Activated T-helper 9 cell treated with anti-CD3 and anti-CD28 coated beads, Interleukin-2, amount 50 U/mL, for 16 hours (primary cell): Measurements from ENCODE around the gene NRF1.
A peak's percentile ranks its signal among the peaks of the same experiment; 100 is the strongest.
"Not testable (repeated sequence)": the region's sequence is repeated elsewhere in the genome, so short reads cannot be mapped to it uniquely, and the experiment has no call there.

Experiments
- DNase-seq: peaks from one replicate; pipeline ENCODE4 v3.0.0-alpha.2; 2020; ENCODE audit warnings: low read depth

Gene NRF1

DNA sequence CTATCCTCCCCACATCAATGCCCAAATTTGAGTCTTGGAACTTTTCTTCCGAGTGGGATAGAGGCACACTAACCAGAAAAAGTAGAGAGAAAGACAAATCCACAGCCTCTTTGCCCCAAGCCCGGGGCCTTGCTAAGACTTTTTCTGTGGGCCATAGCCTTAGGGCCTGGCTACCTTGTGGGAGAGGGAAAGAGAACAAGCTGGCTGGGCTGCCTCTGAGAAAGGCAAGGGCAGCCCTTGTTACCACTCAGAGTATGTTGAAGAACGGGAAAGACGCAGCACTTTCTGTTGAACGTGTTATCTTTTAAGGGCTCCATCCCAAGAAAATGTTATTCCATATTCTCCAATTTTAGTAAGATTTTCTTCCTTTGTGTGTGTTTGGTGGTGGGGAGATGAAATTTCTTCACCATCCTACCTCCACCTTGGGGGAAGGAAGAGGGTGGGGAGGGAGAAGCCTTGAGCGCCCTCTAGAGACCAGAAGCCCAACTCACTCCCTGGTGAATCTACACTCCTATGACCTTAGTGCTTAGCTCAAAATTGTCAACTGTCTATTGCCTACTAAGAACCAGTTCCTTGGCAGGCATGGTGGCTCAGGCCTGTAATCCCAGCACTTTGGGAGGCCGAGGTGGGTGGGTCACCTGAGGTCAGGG lies 3.9 kb upstream of the NRF1 start:
- DNase-seq: no peak

- DNase-seq: no peak
These were observed 1.9 kb upstream of the NRF1 start for GRCh38 chr7:129609666-129610065.

GRCh38 chr7:129610709-129611245 lies 743 bp upstream of the NRF1 start:
- DNase-seq: no peak

DNA sequence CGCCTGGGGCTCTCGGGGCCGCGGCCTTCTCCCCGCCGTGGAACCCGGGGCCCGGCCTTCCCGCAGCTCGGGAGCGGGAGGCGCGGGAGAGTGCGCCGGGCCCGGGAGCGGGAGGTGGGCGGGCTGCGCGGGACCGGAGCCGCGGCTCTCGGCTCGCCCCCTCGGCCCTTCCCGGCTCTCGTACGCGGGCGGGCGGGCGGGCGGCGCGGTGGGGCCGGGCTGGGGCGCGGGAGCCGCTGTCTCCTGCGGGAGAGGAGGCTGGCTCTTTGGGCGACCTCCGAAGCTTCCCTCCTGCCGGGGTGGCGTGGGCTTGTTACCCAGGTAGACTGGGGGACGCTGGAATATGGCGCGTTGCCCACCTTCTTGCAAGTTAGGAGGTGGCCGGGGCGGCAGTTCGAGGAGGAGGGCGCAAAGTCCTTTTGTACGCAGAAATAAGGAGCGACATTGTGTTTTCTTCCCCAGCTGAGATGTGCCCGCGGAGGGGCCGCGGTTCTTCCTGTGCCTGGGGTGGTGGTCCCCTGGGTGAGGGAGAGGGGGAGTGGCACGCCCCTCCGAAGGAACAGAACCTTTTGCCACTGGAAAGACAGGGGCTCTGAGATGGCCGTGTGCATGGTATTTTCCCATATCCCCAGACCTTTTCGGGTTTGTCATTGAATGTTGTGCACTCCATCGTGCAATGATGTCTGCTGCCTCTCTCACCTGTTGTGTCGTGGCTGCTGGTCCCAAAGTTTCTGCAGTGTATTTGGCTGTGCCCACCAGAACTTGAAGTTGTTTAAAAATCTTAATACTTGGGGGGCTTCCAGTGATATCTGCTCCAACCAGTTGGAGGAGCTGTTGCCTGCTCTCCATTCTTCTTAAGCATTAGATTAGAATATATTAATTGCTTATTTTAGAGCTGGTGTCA lies 844 bp downstream of the NRF1 start:
- DNase-seq: peak; percentile 24

GRCh38 chr7:129613016-129613337 lies 1.5 kb downstream of the NRF1 start:
- DNase-seq: no peak

- no peak for DNase-seq
These were observed 3.5 kb downstream of the NRF1 start for GRCh38 chr7:129615018-129615417.

GRCh38 chr7:129616530-129616929 lies 5.0 kb downstream of the NRF1 start:
- DNase-seq: no peak

GRCh38 chr7:129617178-129617577 lies 5.7 kb downstream of the NRF1 start:
- no peak for DNase-seq

DNA sequence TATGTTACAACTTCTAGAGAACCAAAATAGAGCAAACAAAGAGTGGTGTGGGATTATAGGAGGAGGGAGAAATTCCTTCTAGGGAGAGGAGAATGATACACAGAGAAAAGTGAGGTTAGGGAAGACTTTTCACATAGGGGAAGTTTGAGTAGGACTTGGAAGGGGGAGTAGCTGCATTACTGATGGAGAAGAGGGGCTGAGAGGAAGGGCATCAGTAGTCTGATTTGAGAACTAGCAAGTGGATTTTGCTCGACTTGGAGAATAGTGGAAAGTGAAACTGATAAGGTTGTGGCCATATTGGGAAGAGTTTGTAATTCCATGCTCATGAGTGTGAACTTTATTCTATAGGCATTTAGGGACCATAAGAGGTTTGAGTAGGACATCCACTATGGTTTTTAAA lies 6.1 kb downstream of the NRF1 start:
- no peak for DNase-seq

DNA sequence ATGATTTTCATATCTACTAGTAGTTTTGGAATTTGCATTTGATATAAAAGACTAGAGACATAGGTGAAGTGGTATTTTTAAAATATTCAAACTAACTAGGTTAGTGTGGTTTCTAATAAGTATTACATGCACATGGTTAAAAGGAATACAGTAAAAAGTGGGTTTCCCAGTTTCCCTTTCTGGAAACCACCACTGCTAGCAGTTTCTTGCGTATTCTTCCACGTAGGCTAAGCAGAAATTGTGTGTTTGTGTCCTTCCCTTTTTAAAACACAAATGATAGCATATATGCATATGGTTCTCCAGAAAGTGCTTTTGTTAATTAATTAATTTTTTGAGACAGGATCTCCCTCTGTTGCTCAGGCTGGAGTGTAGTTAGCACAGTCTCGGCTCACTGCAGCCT lies 15.4 kb downstream of the NRF1 start:
- DNase-seq: no peak

DNA sequence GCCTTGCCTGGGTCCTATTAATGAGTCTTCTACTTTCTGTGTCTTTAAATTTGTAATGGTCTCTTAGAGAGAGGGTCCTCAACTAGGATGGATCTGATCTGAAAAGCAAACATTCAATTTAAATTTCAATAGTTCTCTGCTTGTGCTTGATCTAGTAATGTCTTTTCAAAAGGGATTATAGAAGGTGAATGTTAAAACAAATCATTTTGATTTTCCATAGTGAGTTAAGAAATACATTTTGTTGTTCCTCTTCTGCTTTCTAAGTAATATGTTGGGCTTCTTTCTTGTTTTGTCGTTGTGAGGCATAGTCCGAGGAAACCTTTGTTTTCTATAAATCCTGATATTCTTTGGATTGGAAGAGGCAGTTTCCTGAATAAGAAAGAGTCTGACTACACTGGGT lies 18.8 kb downstream of the NRF1 start:
- no peak for DNase-seq

GRCh38 chr7:129634361-129635034 lies 23.0 kb downstream of the NRF1 start:
- no peak for DNase-seq

DNA sequence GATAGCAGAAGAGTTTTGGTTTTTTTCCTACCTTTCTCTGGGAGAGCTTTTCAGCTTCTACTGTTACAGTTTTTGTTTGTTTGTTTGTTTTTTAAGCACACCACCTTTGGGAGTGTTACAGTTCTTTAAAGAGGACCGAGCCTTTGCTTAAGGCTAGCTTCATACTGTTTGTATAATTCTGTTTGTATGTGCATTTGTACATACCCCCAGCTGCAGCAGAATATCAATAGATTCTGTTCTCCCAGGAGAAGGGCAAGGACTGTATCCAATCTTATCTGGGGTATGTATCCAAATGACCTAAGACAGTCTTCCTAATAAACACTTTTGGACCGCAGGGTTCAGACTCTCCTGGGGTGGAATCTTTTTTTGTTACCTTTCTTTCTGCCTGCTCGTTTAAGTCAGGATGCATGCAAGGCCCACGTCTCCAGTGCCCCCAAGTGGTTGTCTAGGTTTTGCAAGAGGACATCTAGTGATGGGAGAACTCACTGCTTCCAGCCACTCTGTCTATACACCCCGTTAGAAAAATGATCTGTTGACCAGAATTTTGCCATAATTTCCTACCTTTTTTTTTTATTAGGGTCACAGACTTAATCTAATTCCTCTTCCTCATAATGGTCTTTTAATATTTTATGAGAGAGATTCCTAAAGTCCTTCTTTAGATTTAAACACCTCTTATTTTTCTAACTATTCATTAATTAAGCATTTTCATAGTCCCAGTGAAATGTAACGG lies 23.9 kb downstream of the NRF1 start:
- DNase-seq: peak; percentile 28

- not testable (repeated sequence) for DNase-seq
These were observed 24.6 kb downstream of the NRF1 start for GRCh38 chr7:129636030-129636550.

GRCh38 chr7:129636641-129637040 lies 25.1 kb downstream of the NRF1 start:
- DNase-seq: no peak

DNA sequence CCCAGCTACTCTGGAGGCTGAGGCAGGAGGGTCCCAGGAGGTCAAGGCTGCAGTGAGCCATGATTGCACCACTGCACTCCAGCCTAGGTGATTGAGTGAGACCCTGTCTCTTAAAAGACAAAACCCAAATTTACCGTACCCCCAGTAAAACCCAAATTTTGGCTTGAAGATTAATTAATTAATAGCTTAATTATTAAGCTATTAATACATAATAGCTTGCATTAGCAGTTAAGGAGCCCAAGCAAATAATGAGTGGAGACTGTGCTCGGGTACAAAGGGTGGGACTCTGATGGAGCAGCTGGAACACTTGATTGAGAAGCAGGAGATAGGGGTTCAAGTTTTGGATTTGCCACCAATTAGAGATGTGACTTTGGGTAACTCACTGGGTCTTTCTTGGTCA lies 28.9 kb downstream of the NRF1 start:
- DNase-seq: no peak

DNA sequence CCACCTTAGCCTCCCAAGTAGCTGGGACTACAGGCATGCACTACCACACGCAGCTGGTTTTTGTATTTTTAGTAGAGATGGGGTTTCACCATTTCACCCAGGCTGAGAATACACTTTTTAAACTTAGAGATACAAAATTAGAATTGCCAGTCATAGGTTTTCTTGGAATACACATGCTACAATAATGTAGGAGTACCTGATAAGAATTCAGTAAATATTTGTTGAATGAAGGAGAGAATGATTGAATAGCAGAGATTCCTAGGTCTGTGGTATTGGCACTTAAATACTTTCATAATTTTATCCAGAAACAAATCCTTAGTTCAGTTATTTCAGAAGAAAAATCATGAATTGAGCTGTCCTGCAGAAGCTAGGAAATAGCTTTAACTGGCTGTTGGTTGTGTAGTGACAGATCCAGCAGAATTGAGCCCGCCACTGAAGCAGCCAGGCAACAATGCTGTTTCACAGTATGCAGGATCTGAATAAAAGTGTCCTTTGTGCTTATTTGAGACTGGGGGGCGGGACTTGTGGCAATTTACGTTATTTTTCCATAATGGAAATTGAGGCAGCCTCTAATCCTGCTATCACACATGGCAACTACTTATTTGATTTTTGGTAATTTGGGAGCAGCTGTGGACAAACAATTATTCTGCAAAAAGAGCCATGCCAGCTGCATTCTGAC lies 31.5 kb downstream of the NRF1 start:
- DNase-seq: no peak

GRCh38 chr7:129643550-129644170 lies 32.1 kb downstream of the NRF1 start:
- no peak for DNase-seq

DNA sequence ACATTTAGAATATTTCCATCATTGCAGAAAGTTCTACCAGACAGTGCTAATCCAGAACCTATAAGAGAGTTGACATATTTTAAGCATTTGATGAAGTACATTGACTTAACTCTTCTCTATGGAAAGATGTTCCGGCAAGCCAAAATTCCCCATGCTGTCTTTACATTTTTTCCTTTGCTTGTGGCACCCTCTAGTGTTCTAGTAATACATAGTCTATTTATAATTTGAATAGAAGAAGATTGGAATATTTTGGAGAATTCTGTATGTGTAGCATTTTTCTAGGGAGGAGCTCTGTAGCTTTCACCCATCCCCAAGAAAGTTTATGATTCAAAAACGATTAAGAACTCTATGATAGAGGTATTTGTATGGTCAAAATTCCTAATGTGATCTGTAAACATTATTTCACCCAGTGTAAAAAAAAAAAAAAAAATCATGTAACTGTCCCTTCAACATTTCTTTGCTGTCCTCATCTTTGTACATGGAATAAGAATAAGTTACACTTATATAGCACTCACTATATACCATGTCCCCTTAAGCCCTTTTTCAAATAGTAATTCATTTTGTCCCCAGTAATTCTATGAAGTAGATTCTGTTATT lies 33.2 kb downstream of the NRF1 start:
- no peak for DNase-seq

GRCh38 chr7:129646369-129647021 lies 35.0 kb downstream of the NRF1 start:
- DNase-seq: no peak
